ENCODE measurements around the gene MOB1A.

Gene MOB1A

DNA sequence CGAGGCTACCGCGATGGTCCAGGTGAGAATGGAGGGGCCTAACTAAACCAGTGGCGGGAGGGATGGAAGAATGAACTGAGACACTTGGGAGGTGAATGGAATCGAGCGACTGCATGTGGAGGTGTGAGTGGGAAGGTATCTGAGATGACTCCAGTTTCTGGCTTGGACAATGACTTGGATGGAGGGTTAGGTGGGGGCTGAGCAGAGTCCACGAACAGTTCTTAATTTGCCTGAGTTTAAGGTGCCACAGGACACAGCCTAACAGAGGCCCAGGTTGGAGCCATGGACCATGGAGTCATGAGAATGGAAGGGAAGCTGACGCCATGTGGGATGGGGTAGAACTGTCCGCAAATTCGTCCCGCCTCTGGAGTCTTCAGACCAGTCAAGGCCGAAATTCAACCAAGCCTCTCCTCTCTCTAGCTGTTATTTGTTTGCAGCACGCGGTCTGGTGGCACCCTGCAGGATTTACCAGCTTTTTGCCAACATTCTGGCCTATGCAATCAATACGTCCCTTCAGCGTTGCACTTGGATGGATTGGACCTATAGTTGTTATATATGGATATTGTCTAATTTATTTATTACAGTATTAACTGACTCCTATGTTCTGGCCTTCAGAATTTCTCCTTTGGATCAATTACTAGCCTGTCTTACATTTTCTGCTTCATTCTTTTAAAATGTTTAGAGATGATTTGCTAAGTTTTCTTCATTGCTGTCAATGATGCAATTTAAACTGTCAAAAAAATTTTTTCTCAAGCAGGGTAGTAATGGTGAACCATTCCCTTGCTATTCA is 30.0 kb downstream of the MOB1A start:
- peak overlapping the region; percentile 69 for H3K4me3 ChIP-seq (ENCODE audit: low read depth, low read length)
- H3K36me3 ChIP-seq (ENCODE audit: control insufficient read depth, insufficient read depth, low read length) = peaks cover 21% of the 10 kb centered on the region
- 0 out of 2 replicates have a peak overlapping the region, but pooled peaks have one; percentile 2 for H3K27ac ChIP-seq (ENCODE audit: low read depth, low read length)
- no peaks in the 10 kb centered on the region for H3K9me3 ChIP-seq (ENCODE audit: control insufficient read depth, insufficient read depth, low read depth, low read length)
- H3K27me3 ChIP-seq (ENCODE audit: control insufficient read depth, insufficient read depth, low read length) = no peaks in the 10 kb centered on the region
- H3K9ac ChIP-seq (ENCODE audit: low read length) = peak overlapping the region; percentile 81
- peaks cover 10% of the 10 kb centered on the region; the same call in 1 of the 2 replicates for H3K4me1 ChIP-seq (ENCODE audit: control insufficient read depth, insufficient read depth, low read length)

GRCh38 chr2:74147727-74148456 is 30.8 kb downstream of the MOB1A start, which contains the start of gene BOLA3:
BOLA3 (minus strand) TSS chr2:74147912; CDS start chr2:74147874, 38 bp downstream.
- Histone ChIP-seq H3K9ac (ENCODE audit: low read length) (peak within 1 kb of the TSS; percentile 93), H3K27me3 (ENCODE audit: control insufficient read depth, insufficient read depth, low read length) (no peaks in the 10 kb centered on the region), H3K4me3 (ENCODE audit: low read depth, low read length) (peak within 1 kb of the TSS; percentile 69), H3K4me1 (ENCODE audit: control insufficient read depth, insufficient read depth, low read length) (peaks cover 10% of the 10 kb centered on the region; the same call in 1 of the 2 replicates), H3K27ac (ENCODE audit: low read depth, low read length) (peak within 1 kb of the TSS; percentile 50; the same call in 1 of the 2 replicates), H3K36me3 (ENCODE audit: control insufficient read depth, insufficient read depth, low read length) (peaks cover 15% of the 10 kb centered on the region), H3K9me3 (ENCODE audit: control insufficient read depth, insufficient read depth, low read depth, low read length) (no peaks in the 10 kb centered on the region)

DNA sequence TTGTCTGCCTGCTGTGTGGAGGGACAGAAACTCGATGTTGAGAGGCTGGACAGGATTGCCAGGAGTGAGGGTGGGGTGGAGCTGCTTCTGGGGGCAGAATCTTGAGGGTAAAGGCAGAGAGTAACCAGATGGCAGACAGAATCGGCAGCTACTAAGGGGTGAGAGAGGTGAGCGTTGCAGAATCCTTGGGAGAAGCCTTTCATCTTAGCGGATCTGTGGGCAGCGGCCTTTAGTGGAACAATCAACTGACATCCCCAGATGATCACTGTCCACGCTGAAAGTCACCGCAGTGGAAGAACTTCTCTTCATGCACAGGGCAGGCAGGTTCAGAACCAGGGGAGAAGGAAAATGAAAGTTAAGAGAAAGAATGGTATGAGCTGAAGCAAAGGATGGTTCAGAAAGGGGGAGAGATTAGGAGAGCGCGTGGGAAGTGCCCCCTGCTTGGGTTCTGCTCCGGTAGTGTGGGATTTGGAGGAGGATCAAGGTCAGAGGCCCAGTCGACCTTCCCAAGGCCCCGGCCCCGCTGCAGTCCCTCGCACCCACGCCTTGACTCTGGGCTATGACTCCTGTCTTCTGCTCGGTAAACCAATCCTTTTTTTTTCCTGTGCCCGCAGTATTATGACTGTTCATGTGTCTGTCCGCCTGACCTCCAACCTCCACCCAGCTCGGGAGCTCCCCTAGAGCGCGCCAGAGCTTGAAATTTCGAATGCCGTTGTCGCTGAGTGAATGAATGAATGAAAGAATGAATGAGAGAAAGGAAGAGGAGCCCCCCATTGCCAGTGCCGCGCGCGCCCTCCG is 31.6 kb downstream of the MOB1A start:
- no peaks in the 10 kb centered on the region for H3K27me3 ChIP-seq (ENCODE audit: control insufficient read depth, insufficient read depth, low read length)
- peak overlapping the region; percentile 69 for H3K4me3 ChIP-seq (ENCODE audit: low read depth, low read length)
- H3K36me3 ChIP-seq (ENCODE audit: control insufficient read depth, insufficient read depth, low read length) = peaks cover 12% of the 10 kb centered on the region
- peak overlapping the region; percentile 50; the same call in 1 of the 2 replicates for H3K27ac ChIP-seq (ENCODE audit: low read depth, low read length)
- no peaks in the 10 kb centered on the region for H3K9me3 ChIP-seq (ENCODE audit: control insufficient read depth, insufficient read depth, low read depth, low read length)
- peaks cover 10% of the 10 kb centered on the region; the same call in 1 of the 2 replicates for H3K4me1 ChIP-seq (ENCODE audit: control insufficient read depth, insufficient read depth, low read length)
- H3K9ac ChIP-seq (ENCODE audit: low read length) = peak overlapping the region; percentile 93

- Histone ChIP-seq H3K27me3 (ENCODE audit: control insufficient read depth, insufficient read depth, low read length) (no peaks in the 10 kb centered on the region), H3K9ac (ENCODE audit: low read length) (no peak overlapping the region), H3K27ac (ENCODE audit: low read depth, low read length) (no peak overlapping the region), H3K4me3 (ENCODE audit: low read depth, low read length) (no peak overlapping the region), H3K9me3 (ENCODE audit: control insufficient read depth, insufficient read depth, low read depth, low read length) (no peaks in the 10 kb centered on the region), H3K36me3 (ENCODE audit: control insufficient read depth, insufficient read depth, low read length) (peaks cover 23% of the 10 kb centered on the region), H3K4me1 (ENCODE audit: control insufficient read depth, insufficient read depth, low read length) (peaks cover 4% of the 10 kb centered on the region; the same call in 1 of the 2 replicates)
These were observed 36.3 kb downstream of the MOB1A start for GRCh38 chr2:74142340-74142739.

GRCh38 chr2:74138600-74139323 is 39.9 kb downstream of the MOB1A start:
- H3K36me3 ChIP-seq (ENCODE audit: control insufficient read depth, insufficient read depth, low read length) = peaks cover 30% of the 10 kb centered on the region
- H3K9ac ChIP-seq (ENCODE audit: low read length) = no peak overlapping the region
- H3K27ac ChIP-seq (ENCODE audit: low read depth, low read length) = no peak overlapping the region
- H3K9me3 ChIP-seq (ENCODE audit: control insufficient read depth, insufficient read depth, low read depth, low read length) = no peaks in the 10 kb centered on the region
- no peaks in the 10 kb centered on the region for H3K27me3 ChIP-seq (ENCODE audit: control insufficient read depth, insufficient read depth, low read length)
- no peaks in the 10 kb centered on the region for H3K4me1 ChIP-seq (ENCODE audit: control insufficient read depth, insufficient read depth, low read length)
- no peak overlapping the region for H3K4me3 ChIP-seq (ENCODE audit: low read depth, low read length)

DNA sequence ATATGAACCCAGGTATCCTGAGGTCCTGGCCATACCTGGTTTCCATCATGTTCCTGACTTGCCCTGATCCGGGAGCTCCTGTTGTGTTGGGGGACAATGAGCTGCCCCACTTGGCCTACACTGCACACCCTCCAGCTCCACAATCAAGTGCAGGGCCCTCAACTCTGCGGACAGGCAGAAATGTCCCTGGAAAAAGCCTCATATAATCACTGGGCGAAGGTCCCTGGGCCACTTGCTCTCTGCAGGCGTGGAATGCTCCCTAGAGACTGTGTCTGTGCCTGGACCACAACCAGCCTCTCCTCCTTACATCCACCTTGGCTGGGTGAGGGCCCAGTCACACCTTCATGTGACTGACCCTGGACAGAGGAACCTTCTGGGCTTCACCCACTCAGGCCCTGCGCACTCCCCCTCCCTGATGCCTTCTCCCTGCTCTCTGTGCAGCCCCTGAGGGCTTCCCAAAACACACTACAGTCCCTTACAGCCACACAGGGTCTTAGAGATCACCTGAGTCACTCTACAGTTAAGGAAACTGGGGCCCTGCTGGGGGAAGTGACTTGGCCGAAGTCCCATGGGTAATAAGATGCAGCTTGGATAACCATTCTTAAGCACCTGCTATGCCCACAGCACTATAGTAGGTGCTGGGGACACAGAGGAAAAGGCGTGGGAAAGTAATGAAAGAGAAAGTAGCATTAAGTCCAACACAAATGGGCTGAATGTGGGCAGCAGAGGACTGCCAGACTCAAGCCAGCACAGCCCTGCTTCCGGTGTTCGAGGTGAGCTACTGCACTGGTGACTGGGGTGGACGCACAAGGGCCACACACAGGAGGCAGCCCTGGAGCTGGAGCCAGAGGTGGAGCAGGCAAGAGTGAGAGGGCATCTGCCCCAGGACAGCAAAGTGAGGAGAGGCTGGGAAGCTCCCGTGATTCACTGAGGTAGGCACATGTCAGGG is 40.8 kb downstream of the MOB1A start:
- no peak overlapping the region for H3K4me3 ChIP-seq (ENCODE audit: low read depth, low read length)
- H3K9me3 ChIP-seq (ENCODE audit: control insufficient read depth, insufficient read depth, low read depth, low read length) = no peaks in the 10 kb centered on the region
- H3K9ac ChIP-seq (ENCODE audit: low read length) = no peak overlapping the region
- no peaks in the 10 kb centered on the region for H3K4me1 ChIP-seq (ENCODE audit: control insufficient read depth, insufficient read depth, low read length)
- peaks cover 32% of the 10 kb centered on the region for H3K36me3 ChIP-seq (ENCODE audit: control insufficient read depth, insufficient read depth, low read length)
- H3K27me3 ChIP-seq (ENCODE audit: control insufficient read depth, insufficient read depth, low read length) = no peaks in the 10 kb centered on the region
- no peak overlapping the region for H3K27ac ChIP-seq (ENCODE audit: low read depth, low read length)

- no peaks in the 10 kb centered on the region for H3K9me3 ChIP-seq (ENCODE audit: control insufficient read depth, insufficient read depth, low read depth, low read length)
- H3K27ac ChIP-seq (ENCODE audit: low read depth, low read length) = no peak overlapping the region
- H3K36me3 ChIP-seq (ENCODE audit: control insufficient read depth, insufficient read depth, low read length) = peaks cover 16% of the 10 kb centered on the region
- H3K4me3 ChIP-seq (ENCODE audit: low read depth, low read length) = no peak overlapping the region
- H3K27me3 ChIP-seq (ENCODE audit: control insufficient read depth, insufficient read depth, low read length) = peaks cover 5% of the 10 kb centered on the region; the same call in 1 of the 2 replicates
- H3K4me1 ChIP-seq (ENCODE audit: control insufficient read depth, insufficient read depth, low read length) = peaks cover 7% of the 10 kb centered on the region; the same call in 1 of the 2 replicates
- no peak overlapping the region for H3K9ac ChIP-seq (ENCODE audit: low read length)
These were observed 46.8 kb downstream of the MOB1A start for GRCh38 chr2:74131901-74132300.

- Histone ChIP-seq H3K27ac (ENCODE audit: low read depth, low read length) (no peak overlapping the region), H3K9me3 (ENCODE audit: control insufficient read depth, insufficient read depth, low read depth, low read length) (no peaks in the 10 kb centered on the region), H3K4me3 (ENCODE audit: low read depth, low read length) (peak overlapping the region; percentile 23; the same call in 1 of the 2 replicates), H3K4me1 (ENCODE audit: control insufficient read depth, insufficient read depth, low read length) (peaks cover 7% of the 10 kb centered on the region; the same call in 1 of the 2 replicates), H3K27me3 (ENCODE audit: control insufficient read depth, insufficient read depth, low read length) (peaks cover 5% of the 10 kb centered on the region; the same call in 1 of the 2 replicates), H3K9ac (ENCODE audit: low read length) (peak overlapping the region; percentile 41), H3K36me3 (ENCODE audit: control insufficient read depth, insufficient read depth, low read length) (peaks cover 15% of the 10 kb centered on the region)
These were observed 48.3 kb downstream of the MOB1A start for GRCh38 chr2:74130211-74130995.

- Histone ChIP-seq H3K27ac (ENCODE audit: low read depth, low read length) (no peak overlapping the region), H3K27me3 (ENCODE audit: control insufficient read depth, insufficient read depth, low read length) (peaks cover 5% of the 10 kb centered on the region; the same call in 1 of the 2 replicates), H3K36me3 (ENCODE audit: control insufficient read depth, insufficient read depth, low read length) (no peaks in the 10 kb centered on the region), H3K4me1 (ENCODE audit: control insufficient read depth, insufficient read depth, low read length) (peaks cover 7% of the 10 kb centered on the region; the same call in 1 of the 2 replicates), H3K4me3 (ENCODE audit: low read depth, low read length) (no peak overlapping the region), H3K9ac (ENCODE audit: low read length) (no peak overlapping the region), H3K9me3 (ENCODE audit: control insufficient read depth, insufficient read depth, low read depth, low read length) (peaks cover 3% of the 10 kb centered on the region)
These were observed 50.5 kb downstream of the MOB1A start for GRCh38 chr2:74128206-74128605.

Measured in HUES6 (cell line).